SK-N-SH (cell line): ENCODE measurements around the gene AOAH. TPM values are rescaled to one million over a fixed set of nuclear protein-coding genes. Genes with fewer than 3 reads are reported as not detected.

Experiments used
- CTCF ChIA-PET: fragments of 300-600, 350-600 bp; formaldehyde crosslinking; extraction: SDS; loops from one replicate; lab custom pipeline; 2021; lab: Yijun Ruan, JAX
- POLR2A ChIA-PET: fragments of 350-600 bp; sonication (Branson Sonifier 250); formaldehyde crosslinking; extraction: SDS; loops from one replicate; lab custom pipeline; 2020; ENCODE audit warnings: antibody characterized with exemption, inconsistent platforms; lab: Yijun Ruan, JAX
- DNase-seq: peaks from one replicate; pipeline ENCODE4 v3.0.0; 2012
- H2AFZ ChIP-seq: fragments of 200-600 bp; sonication (generic); 2 replicates; pipeline ENCODE4 v1.8.1; 2016; ENCODE audit warnings: antibody characterized with exemption, mild to moderate bottlenecking, low read depth
- H3F3A ChIP-seq: fragments of 200-600 bp; sonication (generic); replicated peaks from 2 replicates; pipeline ENCODE3; 2016; ENCODE audit warnings: antibody characterized with exemption, mild to moderate bottlenecking; ENCODE audit not compliant: insufficient read depth
- H3K27ac ChIP-seq, 2 experiments: fragments of 200-500 bp in 1 of 2; fragments of 200-600 bp in 1 of 2; sonication (Bioruptor generic) in 1 of 2; sonication (generic), shearing (Covaris generic) in 1 of 2; 2 replicates each; pipeline versions ENCODE4 v1.5.1 to v1.6.1; 2014 to 2016; ENCODE audit warnings: low read depth in 2 of 2, inconsistent platforms in 1 of 2, low read length in 1 of 2, mild to moderate bottlenecking in 1 of 2, mixed read lengths in 1 of 2
- H3K27me3 ChIP-seq: fragments of 200-600 bp; sonication (generic), shearing (Covaris generic); 2 replicates; pipeline ENCODE4 v1.6.1; 2016; ENCODE audit warnings: mixed run types; ENCODE audit not compliant: insufficient read depth
- H3K36me3 ChIP-seq, 2 experiments: fragments of 200-500 bp in 1 of 2; fragments of 200-600 bp in 1 of 2; sonication (Bioruptor generic) in 1 of 2; sonication (generic) in 1 of 2; replicated peaks in 1 of 2; 2 replicates each; pipeline versions ENCODE3 to v1.5.1; 2014 to 2016; ENCODE audit warnings: low read length in 1 of 2, mild to moderate bottlenecking in 1 of 2; ENCODE audit not compliant: insufficient read depth in 2 of 2, control insufficient read depth in 1 of 2
- H3K4me1 ChIP-seq, 2 experiments: fragments of 200-500 bp in 1 of 2; fragments of 200-600 bp in 1 of 2; sonication (Bioruptor generic) in 1 of 2; sonication (generic), shearing (Covaris generic) in 1 of 2; 2 replicates each; pipeline versions ENCODE4 v1.5.1 to v1.6.1; 2014 to 2016; ENCODE audit warnings: low read depth in 1 of 2, low read length in 1 of 2, mixed run types in 1 of 2; ENCODE audit not compliant: insufficient read depth in 2 of 2, control insufficient read depth in 1 of 2
- H3K4me2 ChIP-seq: fragments of 200-600 bp; sonication (generic), shearing (Covaris generic); 2 replicates; pipeline ENCODE4 v1.6.1; 2017; ENCODE audit warnings: mixed run types
- H3K4me3 ChIP-seq, 2 experiments: fragments of 200-500 bp in 1 of 2; fragments of 200-600 bp in 1 of 2; sonication (Bioruptor generic) in 1 of 2; sonication (generic), shearing (Covaris generic) in 1 of 2; 2 replicates each; pipeline versions ENCODE4 v1.5.1 to v1.8.1; 2014 to 2016; ENCODE audit warnings: low read depth in 2 of 2, inconsistent platforms in 1 of 2, low read length in 1 of 2, mild to moderate bottlenecking in 1 of 2, mixed read lengths in 1 of 2, moderate library complexity in 1 of 2
- H3K79me2 ChIP-seq: fragments of 200-600 bp; sonication (generic); 2 replicates; pipeline ENCODE4 v1.8.1; 2017; ENCODE audit warnings: mild to moderate bottlenecking; ENCODE audit not compliant: insufficient read depth
- H3K9ac ChIP-seq: fragments of 200-600 bp; sonication (generic); 2 replicates; pipeline ENCODE4 v1.6.1; 2017; ENCODE audit warnings: mixed run types
- H3K9me2 ChIP-seq: fragments of 200-600 bp; sonication (generic); 2 replicates; pipeline ENCODE4 v1.6.1; 2017; ENCODE audit warnings: mixed run types
- H3K9me3 ChIP-seq: fragments of 200-600 bp; sonication (generic); 2 replicates; pipeline ENCODE4 v1.6.1; 2017; ENCODE audit warnings: mixed run types, mild to moderate bottlenecking, moderate library complexity
- H4K20me1 ChIP-seq: fragments of 200-600 bp; sonication (generic); 2 replicates; pipeline ENCODE4 v1.6.1; 2017; ENCODE audit warnings: mild to moderate bottlenecking, mixed run types; ENCODE audit not compliant: insufficient read depth
- CHD2 ChIP-seq: fragments of 150-350 bp; IDR thresholded peaks from 2 replicates; pipeline ENCODE4 v1.6.1; 2018; ENCODE audit warnings: low read length; ENCODE audit not compliant: partially characterized antibody
- ELF1 ChIP-seq: IDR thresholded peaks from 2 replicates; pipeline ENCODE4 v1.4.0; 2012
- EP300 ChIP-seq, 2 experiments: IDR thresholded peaks; 2 replicates each; pipeline versions ENCODE4 v1.4.0 to v1.6.1; 2012; ENCODE audit warnings: borderline replicate concordance in 1 of 2, low read depth in 1 of 2, low read length in 1 of 2
- FOXM1 ChIP-seq: IDR thresholded peaks from 2 replicates; pipeline ENCODE4 v1.4.0; 2012; ENCODE audit warnings: low read depth, mild to moderate bottlenecking
- JUND ChIP-seq: IDR thresholded peaks from 2 replicates; pipeline ENCODE4 v1.4.0; 2012
- NRF1 ChIP-seq: IDR thresholded peaks from 2 replicates; pipeline ENCODE4 v1.6.1; 2012; ENCODE audit warnings: low read depth, mild to moderate bottlenecking, low read length
- POLR2AphosphoS5 ChIP-seq: IDR thresholded peaks from 2 replicates; pipeline ENCODE4 v1.6.1; 2012; ENCODE audit warnings: low read depth, low read length
- RCOR1 ChIP-seq: fragments of 150-350 bp; IDR thresholded peaks from 2 replicates; pipeline ENCODE4 v1.6.1; 2017; ENCODE audit warnings: antibody characterized with exemption, low read length
- RXRA ChIP-seq: IDR thresholded peaks from 2 replicates; pipeline ENCODE4 v1.4.0; 2012; ENCODE audit warnings: low read depth, mild to moderate bottlenecking, borderline replicate concordance
- SMC3 ChIP-seq: IDR thresholded peaks from 2 replicates; pipeline ENCODE4 v1.6.1; 2012; ENCODE audit warnings: low read depth, low read length, improper control_type of control experiment
- TAF1 ChIP-seq: IDR thresholded peaks from 2 replicates; pipeline ENCODE4 v1.6.1; 2012; ENCODE audit warnings: low read depth, mild to moderate bottlenecking, low read length, moderate library complexity, borderline replicate concordance
- TCF12 ChIP-seq: IDR thresholded peaks from 2 replicates; pipeline ENCODE4 v1.4.0; 2012
- TEAD4 ChIP-seq: IDR thresholded peaks from 2 replicates; pipeline ENCODE4 v1.4.0; 2012; ENCODE audit warnings: mild to moderate bottlenecking, borderline replicate concordance; ENCODE audit not compliant: insufficient read depth
- YY1 ChIP-seq: IDR thresholded peaks from 2 replicates; pipeline ENCODE4 v1.4.0; 2012; ENCODE audit warnings: low read depth, mild to moderate bottlenecking
- WGBS: methylation state at CpG from one replicate; pipeline ENCODE4 v1.1.6; 2017; ENCODE audit warnings: low lambda C conversion rate; 5-methylcytosine and 5-hydroxymethylcytosine counted together
- polyA plus RNA-seq, 3 experiments: library from polyadenylated mRNA; depleted of rRNA; stranded (reverse); fragments of >200 nt; gene quantifications; 2 replicates each; pipeline ENCODE4 v1.2.3, GENCODE V29; 2012
- TF ChIP-seq, protein P1 (sequence below): fragments of 150-350 bp; IDR thresholded peaks from 2 replicates; pipeline ENCODE4 v1.6.1; 2016; ENCODE audit warnings: mild to moderate bottlenecking, low read depth, low read length
- TF ChIP-seq, protein P2 (sequence below): IDR thresholded peaks from 2 replicates; pipeline ENCODE4 v1.4.0; 2012; ENCODE audit warnings: low read depth, borderline replicate concordance
- TF ChIP-seq, protein P3 (sequence below): IDR thresholded peaks from 2 replicates; pipeline ENCODE4 v1.6.1; 2012; ENCODE audit warnings: mild to moderate bottlenecking, low read depth, low read length, moderate library complexity
- TF ChIP-seq, protein P4 (sequence below): fragments of 150-350 bp; IDR thresholded peaks from 2 replicates; pipeline ENCODE4 v1.6.1; 2017; ENCODE audit warnings: antibody characterized with exemption, low read length, low read depth, borderline replicate concordance
- TF ChIP-seq, protein P5 (sequence below): fragments of 200-600 bp; sonication (generic); IDR thresholded peaks from 2 replicates; pipeline ENCODE4 v1.6.1; 2017; ENCODE audit warnings: antibody characterized with exemption, mild to moderate bottlenecking, moderate library complexity

The AOAH gene
- polyA plus RNA-seq, 1 of the 3 experiments (the other 2 are of a cell fraction) = not detected

DNA sequence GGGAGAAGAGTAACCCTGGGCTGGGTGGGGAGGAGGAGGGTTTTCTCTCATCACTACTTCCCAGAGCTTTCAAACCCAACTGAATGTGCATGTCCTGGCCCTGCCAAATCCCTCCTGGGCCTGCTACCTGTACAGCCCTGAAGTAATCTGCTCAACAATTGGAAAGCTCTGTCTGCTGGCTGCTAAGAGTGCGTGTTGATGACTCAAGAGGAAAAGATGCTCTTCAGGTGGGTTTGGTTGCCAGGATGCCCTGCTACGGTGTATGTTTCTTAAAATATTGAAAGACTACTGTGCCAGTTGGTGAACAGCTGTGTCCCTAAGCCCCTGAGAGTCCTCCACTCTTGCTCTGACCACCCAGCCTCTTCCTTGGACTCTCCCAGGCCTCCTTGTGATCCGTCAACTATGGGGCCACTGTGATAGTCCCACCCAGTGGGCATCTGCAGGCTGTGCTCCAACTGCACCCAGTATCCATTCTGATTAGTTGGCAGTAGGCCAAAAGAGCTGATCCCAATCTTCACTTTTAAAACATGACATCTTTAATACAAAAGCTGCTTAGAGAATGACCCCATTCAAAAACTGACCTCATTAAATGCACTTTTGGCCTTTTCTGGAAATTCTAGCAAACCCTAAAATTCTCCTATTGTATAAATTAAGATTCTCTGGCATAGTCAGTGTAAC is 85.6 kb downstream of the AOAH start:
- ChIA-PET CTCF (interaction anchor here (0.5 to 1.4 kb wide), 6 partner anchors 11 to 560 kb away, joined by 3 to 6 read pairs (median 4); no protein-coding TSS in a partner anchor), POLR2A (no interaction called here)
- H2AFZ ChIP-seq = no peak overlapping the region
- H3K9ac ChIP-seq = no peak overlapping the region
- H3K4me1 ChIP-seq = no peaks in the 10 kb centered on the region; a peak in 1 of 4 replicates
- H3K79me2 ChIP-seq = no peaks in the 10 kb centered on the region
- H3F3A ChIP-seq = no peaks in the 10 kb centered on the region
- H3K4me2 ChIP-seq = no peak overlapping the region
- H3K9me2 ChIP-seq = no peaks in the 10 kb centered on the region
- peaks cover 14% of the 10 kb centered on the region; the same call in 1 of the 2 replicates for H3K27me3 ChIP-seq
- H4K20me1 ChIP-seq = no peaks in the 10 kb centered on the region
- H3K36me3 ChIP-seq = no peaks in the 10 kb centered on the region
- 51% methylated on average over 3 of the region's 3 CpGs for WGBS
- TF ChIP-seq, protein P1, sequence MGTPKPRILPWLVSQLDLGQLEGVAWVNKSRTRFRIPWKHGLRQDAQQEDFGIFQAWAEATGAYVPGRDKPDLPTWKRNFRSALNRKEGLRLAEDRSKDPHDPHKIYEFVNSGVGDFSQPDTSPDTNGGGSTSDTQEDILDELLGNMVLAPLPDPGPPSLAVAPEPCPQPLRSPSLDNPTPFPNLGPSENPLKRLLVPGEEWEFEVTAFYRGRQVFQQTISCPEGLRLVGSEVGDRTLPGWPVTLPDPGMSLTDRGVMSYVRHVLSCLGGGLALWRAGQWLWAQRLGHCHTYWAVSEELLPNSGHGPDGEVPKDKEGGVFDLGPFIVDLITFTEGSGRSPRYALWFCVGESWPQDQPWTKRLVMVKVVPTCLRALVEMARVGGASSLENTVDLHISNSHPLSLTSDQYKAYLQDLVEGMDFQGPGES = no peak
- no peak for TF ChIP-seq CHD2
- TF ChIP-seq NRF1 = no peak
- TF ChIP-seq TEAD4 = no peak
- no peak for TF ChIP-seq RXRA
- no peak for TF ChIP-seq TCF12
- TF ChIP-seq, protein P2, sequence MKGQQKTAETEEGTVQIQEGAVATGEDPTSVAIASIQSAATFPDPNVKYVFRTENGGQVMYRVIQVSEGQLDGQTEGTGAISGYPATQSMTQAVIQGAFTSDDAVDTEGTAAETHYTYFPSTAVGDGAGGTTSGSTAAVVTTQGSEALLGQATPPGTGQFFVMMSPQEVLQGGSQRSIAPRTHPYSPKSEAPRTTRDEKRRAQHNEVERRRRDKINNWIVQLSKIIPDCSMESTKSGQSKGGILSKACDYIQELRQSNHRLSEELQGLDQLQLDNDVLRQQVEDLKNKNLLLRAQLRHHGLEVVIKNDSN = no peak
- no peak for TF ChIP-seq SMC3
- TF ChIP-seq, protein P3, sequence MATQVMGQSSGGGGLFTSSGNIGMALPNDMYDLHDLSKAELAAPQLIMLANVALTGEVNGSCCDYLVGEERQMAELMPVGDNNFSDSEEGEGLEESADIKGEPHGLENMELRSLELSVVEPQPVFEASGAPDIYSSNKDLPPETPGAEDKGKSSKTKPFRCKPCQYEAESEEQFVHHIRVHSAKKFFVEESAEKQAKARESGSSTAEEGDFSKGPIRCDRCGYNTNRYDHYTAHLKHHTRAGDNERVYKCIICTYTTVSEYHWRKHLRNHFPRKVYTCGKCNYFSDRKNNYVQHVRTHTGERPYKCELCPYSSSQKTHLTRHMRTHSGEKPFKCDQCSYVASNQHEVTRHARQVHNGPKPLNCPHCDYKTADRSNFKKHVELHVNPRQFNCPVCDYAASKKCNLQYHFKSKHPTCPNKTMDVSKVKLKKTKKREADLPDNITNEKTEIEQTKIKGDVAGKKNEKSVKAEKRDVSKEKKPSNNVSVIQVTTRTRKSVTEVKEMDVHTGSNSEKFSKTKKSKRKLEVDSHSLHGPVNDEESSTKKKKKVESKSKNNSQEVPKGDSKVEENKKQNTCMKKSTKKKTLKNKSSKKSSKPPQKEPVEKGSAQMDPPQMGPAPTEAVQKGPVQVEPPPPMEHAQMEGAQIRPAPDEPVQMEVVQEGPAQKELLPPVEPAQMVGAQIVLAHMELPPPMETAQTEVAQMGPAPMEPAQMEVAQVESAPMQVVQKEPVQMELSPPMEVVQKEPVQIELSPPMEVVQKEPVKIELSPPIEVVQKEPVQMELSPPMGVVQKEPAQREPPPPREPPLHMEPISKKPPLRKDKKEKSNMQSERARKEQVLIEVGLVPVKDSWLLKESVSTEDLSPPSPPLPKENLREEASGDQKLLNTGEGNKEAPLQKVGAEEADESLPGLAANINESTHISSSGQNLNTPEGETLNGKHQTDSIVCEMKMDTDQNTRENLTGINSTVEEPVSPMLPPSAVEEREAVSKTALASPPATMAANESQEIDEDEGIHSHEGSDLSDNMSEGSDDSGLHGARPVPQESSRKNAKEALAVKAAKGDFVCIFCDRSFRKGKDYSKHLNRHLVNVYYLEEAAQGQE = no peak
- TF ChIP-seq, protein P4, sequence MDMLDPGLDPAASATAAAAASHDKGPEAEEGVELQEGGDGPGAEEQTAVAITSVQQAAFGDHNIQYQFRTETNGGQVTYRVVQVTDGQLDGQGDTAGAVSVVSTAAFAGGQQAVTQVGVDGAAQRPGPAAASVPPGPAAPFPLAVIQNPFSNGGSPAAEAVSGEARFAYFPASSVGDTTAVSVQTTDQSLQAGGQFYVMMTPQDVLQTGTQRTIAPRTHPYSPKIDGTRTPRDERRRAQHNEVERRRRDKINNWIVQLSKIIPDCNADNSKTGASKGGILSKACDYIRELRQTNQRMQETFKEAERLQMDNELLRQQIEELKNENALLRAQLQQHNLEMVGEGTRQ = no peak
- TF ChIP-seq, protein P5, sequence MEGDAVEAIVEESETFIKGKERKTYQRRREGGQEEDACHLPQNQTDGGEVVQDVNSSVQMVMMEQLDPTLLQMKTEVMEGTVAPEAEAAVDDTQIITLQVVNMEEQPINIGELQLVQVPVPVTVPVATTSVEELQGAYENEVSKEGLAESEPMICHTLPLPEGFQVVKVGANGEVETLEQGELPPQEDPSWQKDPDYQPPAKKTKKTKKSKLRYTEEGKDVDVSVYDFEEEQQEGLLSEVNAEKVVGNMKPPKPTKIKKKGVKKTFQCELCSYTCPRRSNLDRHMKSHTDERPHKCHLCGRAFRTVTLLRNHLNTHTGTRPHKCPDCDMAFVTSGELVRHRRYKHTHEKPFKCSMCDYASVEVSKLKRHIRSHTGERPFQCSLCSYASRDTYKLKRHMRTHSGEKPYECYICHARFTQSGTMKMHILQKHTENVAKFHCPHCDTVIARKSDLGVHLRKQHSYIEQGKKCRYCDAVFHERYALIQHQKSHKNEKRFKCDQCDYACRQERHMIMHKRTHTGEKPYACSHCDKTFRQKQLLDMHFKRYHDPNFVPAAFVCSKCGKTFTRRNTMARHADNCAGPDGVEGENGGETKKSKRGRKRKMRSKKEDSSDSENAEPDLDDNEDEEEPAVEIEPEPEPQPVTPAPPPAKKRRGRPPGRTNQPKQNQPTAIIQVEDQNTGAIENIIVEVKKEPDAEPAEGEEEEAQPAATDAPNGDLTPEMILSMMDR = no peak
- TF ChIP-seq EP300 (IDR thresholded peaks at IDR 0.05; ENCODE audit: borderline replicate concordance in 1 of 2, low read depth in 1 of 2, low read length in 1 of 2) = no peak
- no peak for TF ChIP-seq TAF1
- no peak for TF ChIP-seq POLR2AphosphoS5
- TF ChIP-seq JUND = no peak
- TF ChIP-seq RCOR1 = no peak
- TF ChIP-seq YY1 = no peak
- no peak for TF ChIP-seq ELF1
- no peak for TF ChIP-seq FOXM1
- DNase-seq = no peak
- H3K9me3 ChIP-seq = no peaks in the 10 kb centered on the region
- H3K27ac ChIP-seq = no peak overlapping the region
- no peak overlapping the region for H3K4me3 ChIP-seq
